ENCODE measurements around the gene SLC7A11. TPM values are rescaled to one million over a fixed set of nuclear protein-coding genes. Genes with fewer than 3 reads are reported as not detected.

The SLC7A11 gene
- total and polyA plus RNA-seq, 7 donors, result 0.04 to 0.52 (median 0.13) TPM; not detected in 1

DNA sequence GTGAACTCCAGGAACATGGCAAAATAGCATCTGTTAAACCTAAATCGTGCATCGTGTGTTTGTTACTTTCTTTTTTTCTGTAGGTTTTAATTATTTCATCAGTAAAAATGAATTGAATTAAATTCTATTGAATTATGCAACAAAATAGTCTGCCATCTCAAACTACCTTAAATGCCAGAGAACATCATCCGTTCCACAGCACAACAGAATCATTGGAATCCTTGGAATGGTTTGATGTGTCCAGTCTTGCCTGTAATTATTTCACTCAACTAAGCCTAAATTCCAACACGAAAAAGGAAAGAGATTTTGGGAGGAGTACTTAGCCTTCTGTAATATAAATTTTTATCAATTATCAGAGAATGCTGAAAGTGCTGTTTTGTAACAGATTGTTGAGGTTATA is 17.1 kb upstream of the SLC7A11 start:
- DNase-seq, result no peak
- Histone ChIP-seq H3K4me3 (no peak overlapping the region), H3K36me3 (ENCODE audit: insufficient read depth in 1 of 2, low read depth in 1 of 2) (no peaks in the 10 kb centered on the region), H3K27ac (no peak overlapping the region), H3K27me3 (ENCODE audit: insufficient read depth in 3 of 3, low read length in 2 of 3) (no peaks in the 10 kb centered on the region), H3K9me3 (no peaks in the 10 kb centered on the region), H3K4me1 (no peaks in the 10 kb centered on the region)
- no peak for ATAC-seq
- intact Hi-C loops (cut with DNase I), result no loop called here
- 50 to 56% (median 55%) methylated on average over 4 of the region's 4 CpGs for WGBS, 3 donors
- no peak for TF ChIP-seq CTCF (IDR thresholded peaks at IDR 0.05)

DNA sequence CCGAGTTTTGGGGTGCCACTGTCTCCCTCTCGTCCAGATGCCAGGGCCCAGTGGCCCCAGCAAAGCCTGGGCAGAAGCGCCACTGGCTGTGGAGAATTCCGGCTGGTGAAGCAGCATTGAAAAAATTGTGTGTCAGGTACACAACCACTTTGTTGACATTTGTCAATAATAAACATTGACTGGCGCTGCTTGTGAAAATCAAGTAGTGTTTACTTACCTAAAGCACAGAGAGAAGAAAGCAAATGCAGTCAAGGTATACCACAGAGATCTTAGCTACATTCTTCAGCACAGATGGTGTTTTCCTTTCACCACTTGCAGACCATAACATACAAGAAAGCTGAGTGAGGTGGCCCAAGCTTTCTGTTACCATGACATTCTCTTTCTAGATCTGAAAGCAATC is 14.5 kb upstream of the SLC7A11 start:
- intact Hi-C loops (cut with DNase I), result no loop called here
- H3K27me3 ChIP-seq (ENCODE audit: insufficient read depth in 3 of 3, low read length in 2 of 3), result no peaks in the 10 kb centered on the region
- no peak for TF ChIP-seq CTCF (IDR thresholded peaks at IDR 0.05)
- no peaks in the 10 kb centered on the region for H3K9me3 ChIP-seq
- no peaks in the 10 kb centered on the region for H3K36me3 ChIP-seq (ENCODE audit: insufficient read depth in 1 of 2, low read depth in 1 of 2)
- DNase-seq (no peak), ATAC-seq (no peak)
- H3K4me1 ChIP-seq, result no peaks in the 10 kb centered on the region
- no peak overlapping the region for H3K27ac ChIP-seq
- H3K4me3 ChIP-seq, result no peak overlapping the region
- 94 to 98% (median 97%) methylated on average over 5 of the region's 5 CpGs for WGBS, 3 donors

- Histone ChIP-seq H3K9me3 (no peaks in the 10 kb centered on the region), H3K27ac (no peak overlapping the region), H3K36me3 (ENCODE audit: insufficient read depth in 1 of 2, low read depth in 1 of 2) (no peaks in the 10 kb centered on the region), H3K4me1 (no peaks in the 10 kb centered on the region), H3K4me3 (no peak overlapping the region), H3K27me3 (ENCODE audit: insufficient read depth in 3 of 3, low read length in 2 of 3) (no peaks in the 10 kb centered on the region)
- TF ChIP-seq CTCF (IDR thresholded peaks at IDR 0.05), result no peak
- intact Hi-C loops (cut with DNase I), result no loop called here
- WGBS, 3 donors, result 89 to 99% (median 96%) methylated on average over 9 of the region's 9 CpGs
- DNase-seq, result no peak
- no peak for ATAC-seq
Observed at GRCh38 chr4:138255917-138256597, 13.9 kb upstream of the SLC7A11 start.

DNA sequence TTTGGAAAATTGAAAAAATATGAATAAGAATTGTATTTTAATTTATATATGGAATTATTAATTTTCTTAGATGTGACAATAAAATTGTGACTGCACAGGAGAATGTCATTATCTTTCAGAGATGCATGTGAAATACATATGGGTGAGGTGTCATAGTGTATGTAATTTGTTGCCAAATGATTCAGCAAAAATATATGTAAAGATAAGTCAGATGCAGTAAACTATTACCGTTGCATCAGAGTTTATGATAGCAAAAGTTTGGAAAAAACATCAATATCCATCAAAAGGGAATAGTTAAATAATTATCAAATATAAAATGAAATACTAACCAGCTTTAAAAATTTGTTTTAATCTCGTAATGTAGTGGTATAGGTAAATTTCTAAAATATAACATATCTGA is 10.4 kb upstream of the SLC7A11 start:
- no peaks in the 10 kb centered on the region for H3K27me3 ChIP-seq (ENCODE audit: insufficient read depth in 3 of 3, low read length in 2 of 3)
- H3K36me3 ChIP-seq (ENCODE audit: insufficient read depth in 1 of 2, low read depth in 1 of 2), result no peaks in the 10 kb centered on the region
- TF ChIP-seq CTCF (IDR thresholded peaks at IDR 0.05), result no peak
- H3K9me3 ChIP-seq, result no peaks in the 10 kb centered on the region
- H3K27ac ChIP-seq, result no peak overlapping the region
- no peak for ATAC-seq
- DNase-seq, result no peak
- no peaks in the 10 kb centered on the region for H3K4me1 ChIP-seq
- 88 to 91% (median 90%) methylated on average over 2 of the region's 2 CpGs for WGBS, 3 donors
- no peak overlapping the region for H3K4me3 ChIP-seq
- intact Hi-C loops (cut with DNase I), result no loop called here

DNA sequence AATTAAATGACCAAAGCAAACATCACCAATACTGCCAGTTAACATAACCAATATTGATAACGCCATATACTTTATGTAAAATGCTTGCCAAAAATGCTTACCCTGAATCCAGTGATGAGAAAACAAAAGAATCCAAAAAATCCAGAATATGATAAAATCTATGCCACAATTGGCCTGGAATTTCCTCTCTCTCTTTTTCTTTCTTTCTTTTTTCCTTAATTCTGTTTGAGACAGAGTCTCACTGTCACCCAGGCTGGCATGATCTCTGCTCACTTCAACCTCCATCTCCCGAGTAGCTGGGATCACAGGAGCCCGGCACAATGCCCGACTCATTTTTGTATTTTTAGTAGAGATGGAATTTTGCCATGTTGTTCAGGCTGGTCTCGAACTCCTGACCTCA is 9.8 kb upstream of the SLC7A11 start:
- H3K27me3 ChIP-seq (ENCODE audit: insufficient read depth in 3 of 3, low read length in 2 of 3), result no peaks in the 10 kb centered on the region
- ATAC-seq (no peak), DNase-seq (no peak)
- TF ChIP-seq CTCF (IDR thresholded peaks at IDR 0.05), result no peak
- intact Hi-C loops (cut with DNase I), result no loop called here
- no peaks in the 10 kb centered on the region for H3K9me3 ChIP-seq
- no peak overlapping the region for H3K4me3 ChIP-seq
- no peaks in the 10 kb centered on the region for H3K36me3 ChIP-seq (ENCODE audit: insufficient read depth in 1 of 2, low read depth in 1 of 2)
- H3K4me1 ChIP-seq, result no peaks in the 10 kb centered on the region
- no peak overlapping the region for H3K27ac ChIP-seq
- 73 to 82% (median 78%) methylated on average over 5 of the region's 5 CpGs for WGBS, 3 donors
